Osteoblast (primary cell): ENCODE results near the gene PTPRT. TPM values are rescaled to one million over a fixed set of nuclear protein-coding genes. Genes with fewer than 3 reads are reported as not detected.

Experiments
- DNase-seq: peaks from one replicate; pipeline ENCODE4 v3.0.0; 2011; ENCODE audit warnings: low spot score, mixed read lengths; ENCODE audit not compliant: insufficient read length; ENCODE audit errors: missing footprints
- H2AFZ ChIP-seq: 2 replicates; pipeline ENCODE4 v1.6.0; 2011; ENCODE audit warnings: mild to moderate bottlenecking, low read length
- H3K27ac ChIP-seq: 2 replicates; pipeline ENCODE4 v1.5.1; 2011; ENCODE audit warnings: mild to moderate bottlenecking, low read depth, low read length, moderate library complexity
- H3K27me3 ChIP-seq: 2 replicates; pipeline ENCODE4 v1.6.0; 2012; ENCODE audit warnings: mild to moderate bottlenecking, control low read depth, inconsistent platforms, low read length, moderate library complexity; ENCODE audit not compliant: insufficient read depth
- H3K36me3 ChIP-seq: 2 replicates; pipeline ENCODE4 v1.5.1; 2011; ENCODE audit warnings: mild to moderate bottlenecking, low read length, control low read depth, moderate library complexity; ENCODE audit not compliant: insufficient read depth
- H3K4me1 ChIP-seq: 2 replicates; pipeline ENCODE4 v1.5.1; 2011; ENCODE audit warnings: mild to moderate bottlenecking, low read length, control low read depth, moderate library complexity; ENCODE audit not compliant: insufficient read depth
- H3K4me2 ChIP-seq: 2 replicates; pipeline ENCODE4 v1.6.0; 2011; ENCODE audit warnings: mild to moderate bottlenecking, low read length; ENCODE audit not compliant: insufficient read depth
- H3K4me3 ChIP-seq: fragments of 200-600 bp; sonication (generic); 3 replicates; pipeline ENCODE4 v1.5.1; 2012; ENCODE audit warnings: mild to moderate bottlenecking, low read length, inconsistent platforms; ENCODE audit not compliant: insufficient read depth
- H3K79me2 ChIP-seq: 2 replicates; pipeline ENCODE4 v1.6.0; 2012; ENCODE audit warnings: mild to moderate bottlenecking, low read length, control low read depth, inconsistent platforms; ENCODE audit not compliant: insufficient read depth
- H3K9me3 ChIP-seq: 2 replicates; pipeline ENCODE4 v1.5.1; 2011; ENCODE audit warnings: low read depth, low read length, control low read depth
- H4K20me1 ChIP-seq: 2 replicates; pipeline ENCODE4 v1.6.0; 2012; ENCODE audit warnings: mild to moderate bottlenecking, low read length, control low read depth; ENCODE audit not compliant: insufficient read depth
- total RNA-seq: library from RNA; depleted of rRNA; stranded (reverse); fragments of >200 nt; gene quantifications from 2 replicates; pipeline ENCODE4 v1.2.3, GENCODE V29; 2012
- TF ChIP-seq, protein P1 (sequence below): IDR thresholded peaks from 2 replicates; pipeline ENCODE4 v1.5.1; 2011; ENCODE audit warnings: mild to moderate bottlenecking, low read depth, low read length, moderate library complexity; ENCODE audit errors: extremely low read depth

PTPRT gene
- total RNA-seq, 1 donor = not detected

DNA sequence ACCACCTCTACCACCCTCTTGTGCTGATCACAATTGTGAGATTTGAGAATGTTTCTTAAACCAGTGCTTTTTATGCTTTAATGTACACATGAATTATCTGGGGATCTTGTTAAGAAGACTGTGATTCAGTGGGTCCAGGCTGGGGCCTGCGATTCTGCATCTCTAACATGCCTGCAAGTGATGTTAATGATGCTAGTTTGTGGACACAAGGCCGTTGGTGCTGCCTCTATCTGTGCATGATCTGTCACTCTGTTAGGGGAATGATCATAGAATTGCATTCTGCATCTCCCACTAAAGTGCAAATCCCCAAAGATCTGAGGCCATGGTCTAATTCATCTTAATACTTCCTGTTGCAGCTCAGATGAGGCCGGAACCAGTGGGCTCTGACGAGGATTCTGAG lies 746.5 kb downstream of the PTPRT start:
- no peak for DNase-seq
- H3K4me1 ChIP-seq = no peaks in the 10 kb centered on the region
- H4K20me1 ChIP-seq = no peaks in the 10 kb centered on the region
- H3K4me2 ChIP-seq = no peak overlapping the region
- no peak overlapping the region for H3K27ac ChIP-seq
- no peak overlapping the region for H3K4me3 ChIP-seq
- no peak overlapping the region for H2AFZ ChIP-seq
- no peaks in the 10 kb centered on the region for H3K9me3 ChIP-seq
- TF ChIP-seq, protein P1, sequence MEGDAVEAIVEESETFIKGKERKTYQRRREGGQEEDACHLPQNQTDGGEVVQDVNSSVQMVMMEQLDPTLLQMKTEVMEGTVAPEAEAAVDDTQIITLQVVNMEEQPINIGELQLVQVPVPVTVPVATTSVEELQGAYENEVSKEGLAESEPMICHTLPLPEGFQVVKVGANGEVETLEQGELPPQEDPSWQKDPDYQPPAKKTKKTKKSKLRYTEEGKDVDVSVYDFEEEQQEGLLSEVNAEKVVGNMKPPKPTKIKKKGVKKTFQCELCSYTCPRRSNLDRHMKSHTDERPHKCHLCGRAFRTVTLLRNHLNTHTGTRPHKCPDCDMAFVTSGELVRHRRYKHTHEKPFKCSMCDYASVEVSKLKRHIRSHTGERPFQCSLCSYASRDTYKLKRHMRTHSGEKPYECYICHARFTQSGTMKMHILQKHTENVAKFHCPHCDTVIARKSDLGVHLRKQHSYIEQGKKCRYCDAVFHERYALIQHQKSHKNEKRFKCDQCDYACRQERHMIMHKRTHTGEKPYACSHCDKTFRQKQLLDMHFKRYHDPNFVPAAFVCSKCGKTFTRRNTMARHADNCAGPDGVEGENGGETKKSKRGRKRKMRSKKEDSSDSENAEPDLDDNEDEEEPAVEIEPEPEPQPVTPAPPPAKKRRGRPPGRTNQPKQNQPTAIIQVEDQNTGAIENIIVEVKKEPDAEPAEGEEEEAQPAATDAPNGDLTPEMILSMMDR = no peak
- no peaks in the 10 kb centered on the region for H3K79me2 ChIP-seq
- no peaks in the 10 kb centered on the region for H3K36me3 ChIP-seq
- H3K27me3 ChIP-seq = no peaks in the 10 kb centered on the region

DNA sequence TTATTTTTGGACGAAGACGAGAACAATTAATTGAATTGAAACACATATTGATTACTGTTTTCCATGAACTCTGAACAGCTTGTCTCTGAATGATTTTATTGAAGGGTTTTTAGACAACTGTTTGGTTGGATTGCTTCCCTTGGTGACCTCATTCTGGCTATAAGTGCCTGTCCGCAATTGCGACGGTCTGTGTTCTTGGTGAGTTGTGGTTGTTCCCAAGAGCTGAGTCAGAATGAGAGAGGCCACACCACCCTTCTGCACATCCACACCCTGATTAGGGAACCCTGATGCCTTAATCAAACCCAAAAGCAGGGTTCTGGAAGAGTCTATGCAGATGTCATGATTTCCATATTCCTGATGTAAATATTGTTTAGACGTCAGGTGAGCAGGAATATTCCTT lies 747.0 kb downstream of the PTPRT start:
- DNase-seq = no peak

DNA sequence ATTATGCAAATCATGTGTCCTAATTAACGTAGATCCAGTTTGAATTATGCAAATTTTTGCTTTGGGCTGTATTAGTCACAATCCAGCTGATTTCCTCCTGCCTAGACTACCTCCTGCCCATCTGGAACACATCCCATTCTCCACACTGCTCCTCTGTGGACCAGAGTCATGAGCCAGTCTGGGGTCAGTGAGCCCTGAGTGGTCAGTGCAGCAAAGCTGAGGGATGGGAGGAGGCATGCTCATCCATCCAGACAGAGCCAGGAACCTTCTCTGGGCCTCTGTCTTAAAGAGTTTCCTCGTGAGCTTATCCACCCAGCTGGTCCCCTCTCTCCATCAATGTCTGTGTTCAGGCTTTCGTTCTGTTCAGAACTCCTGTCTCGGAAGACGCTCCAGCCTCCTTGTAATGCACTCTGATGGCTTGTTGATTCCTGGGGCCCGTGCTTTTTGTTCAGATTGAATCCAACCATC lies 747.8 kb downstream of the PTPRT start:
- DNase-seq = no peak
- Histone ChIP-seq H3K27ac (no peak overlapping the region), H3K36me3 (no peaks in the 10 kb centered on the region), H3K79me2 (no peaks in the 10 kb centered on the region), H4K20me1 (no peaks in the 10 kb centered on the region), H3K27me3 (no peaks in the 10 kb centered on the region), H3K9me3 (no peaks in the 10 kb centered on the region), H3K4me2 (no peak overlapping the region), H3K4me3 (no peak overlapping the region), H2AFZ (no peak overlapping the region), H3K4me1 (no peaks in the 10 kb centered on the region)
- TF ChIP-seq, protein P1 = no peak

More for the DNA sequence above, 747.0 kb downstream of the PTPRT start:
- no peaks in the 10 kb centered on the region for H3K4me1 ChIP-seq
- no peaks in the 10 kb centered on the region for H3K79me2 ChIP-seq
- no peak overlapping the region for H3K27ac ChIP-seq
- H2AFZ ChIP-seq = no peak overlapping the region
- H3K27me3 ChIP-seq = no peaks in the 10 kb centered on the region
- no peak overlapping the region for H3K4me2 ChIP-seq
- no peaks in the 10 kb centered on the region for H3K9me3 ChIP-seq
- no peaks in the 10 kb centered on the region for H3K36me3 ChIP-seq
- TF ChIP-seq, protein P1 = no peak
- no peak overlapping the region for H3K4me3 ChIP-seq
- H4K20me1 ChIP-seq = no peaks in the 10 kb centered on the region

DNA sequence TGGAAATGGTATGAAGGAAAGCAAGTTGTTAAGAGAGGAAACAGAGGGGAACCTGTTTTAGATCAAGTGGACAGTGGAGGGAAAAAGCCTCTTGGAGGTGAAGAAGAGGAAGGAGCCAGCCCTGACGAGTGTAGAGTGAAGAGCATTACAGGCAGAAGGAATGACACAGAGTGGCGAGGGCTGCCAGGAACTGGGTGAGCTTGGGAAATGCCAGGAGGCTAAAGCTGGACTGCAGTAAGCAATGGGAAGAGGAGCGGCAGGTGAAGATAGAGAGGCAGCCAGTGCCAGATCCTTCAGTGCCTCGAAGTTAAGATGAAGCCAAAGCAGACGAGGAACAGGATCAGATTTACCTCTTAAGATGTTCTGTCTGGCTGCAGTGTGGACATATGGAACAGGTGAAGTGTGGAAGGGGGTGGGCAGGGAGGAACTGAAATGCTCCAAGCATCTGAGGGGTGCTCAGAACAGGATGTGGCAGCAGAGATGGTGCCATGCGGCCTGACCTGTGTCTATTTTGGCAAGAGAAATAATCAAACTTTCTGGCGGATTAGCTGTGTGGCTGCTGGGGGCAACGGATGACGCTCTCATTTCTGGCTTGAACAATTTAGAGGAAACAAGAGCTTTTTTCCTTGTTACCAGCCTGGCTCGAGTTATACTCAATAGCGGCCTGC lies 748.4 kb downstream of the PTPRT start:
- no peaks in the 10 kb centered on the region for H4K20me1 ChIP-seq
- no peaks in the 10 kb centered on the region for H3K4me1 ChIP-seq
- no peaks in the 10 kb centered on the region for H3K79me2 ChIP-seq
- no peak overlapping the region for H3K4me3 ChIP-seq
- TF ChIP-seq, protein P1 = no peak
- no peaks in the 10 kb centered on the region for H3K9me3 ChIP-seq
- H3K27me3 ChIP-seq = no peaks in the 10 kb centered on the region
- no peak overlapping the region for H2AFZ ChIP-seq
- no peak for DNase-seq
- H3K4me2 ChIP-seq = no peak overlapping the region
- no peak overlapping the region for H3K27ac ChIP-seq
- H3K36me3 ChIP-seq = no peaks in the 10 kb centered on the region
